Activated naive CD4-positive, alpha-beta T cell treated with anti-CD3 and anti-CD28 coated beads for 36 hours (primary cell): ENCODE data around the gene RSRC1. TPM values are rescaled to one million over a fixed set of nuclear protein-coding genes. Genes with fewer than 3 reads are reported as not detected.
"Not testable (repeated sequence)": the region's sequence is repeated elsewhere in the genome, so short reads cannot be mapped to it uniquely, and the experiment has no call there.

Source experiments
- CTCF ChIA-PET: fragments of 350-600 bp; sonication (Branson Sonifier 250); formaldehyde crosslinking; loops from one replicate; lab custom pipeline; 2021; ENCODE audit warnings: antibody characterized with exemption; lab: Charles Lee
- DNase-seq: peaks from one replicate; pipeline ENCODE4 v3.0.0-alpha.2; 2020
- H3K27ac Mint-ChIP-seq: one replicate; pipeline ENCODE4 v1.8.0; 2021; ENCODE audit warnings: mild to moderate bottlenecking, mixed read lengths
- H3K27me3 Mint-ChIP-seq: one replicate; pipeline ENCODE4 v1.8.0; 2021; ENCODE audit warnings: low read depth, mixed read lengths
- H3K36me3 Mint-ChIP-seq: one replicate; pipeline ENCODE4 v1.8.0; 2021; ENCODE audit warnings: low read depth, mixed read lengths
- H3K4me1 Mint-ChIP-seq: one replicate; pipeline ENCODE4 v1.8.0; 2021; ENCODE audit warnings: low read depth, mixed read lengths
- H3K4me3 Mint-ChIP-seq: one replicate; pipeline ENCODE4 v1.8.0; 2021; ENCODE audit warnings: mild to moderate bottlenecking, moderate library complexity, mixed read lengths
- H3K9me3 Mint-ChIP-seq: one replicate; pipeline ENCODE4 v1.8.0; 2021; ENCODE audit warnings: mixed read lengths
- intact Hi-C: fragments of 100-400 bp; cut with micrococcal nuclease; formaldehyde crosslinking; loops from one replicate; pipeline ENCODE4 v1.15.1; 2023
- total RNA-seq, 2 experiments: library from RNA; stranded (reverse); gene quantifications; one replicate each; pipeline ENCODE4 v1.2.3, GENCODE V29; 2021

Gene RSRC1
- total RNA-seq, 2 experiments from 2014 or later: 48.4 to 50.1 TPM

- Mint-ChIP-seq H3K4me3 (no peak overlapping the region), H3K27me3 (no peaks in the 10 kb centered on the region), H3K36me3 (peaks cover 4% of the 10 kb centered on the region), H3K27ac (no peak overlapping the region), H3K9me3 (no peaks in the 10 kb centered on the region), H3K4me1 (peaks cover 1% of the 10 kb centered on the region)
- intact Hi-C loops: loop anchor here (1.0 to 2.0 kb wide), 4 partner anchors 203 to 695 kb away; partner anchors contain the start of gene RSRC1
- no peak for DNase-seq
- CTCF ChIA-PET: interaction anchor here (0.8 to 1.1 kb wide), 5 partner anchors 9 to 448 kb away, joined by 3 to 6 read pairs (median 3); no protein-coding TSS in a partner anchor
Observed at GRCh38 chr3:158313338-158313927, 203.5 kb downstream of the RSRC1 start.

DNA sequence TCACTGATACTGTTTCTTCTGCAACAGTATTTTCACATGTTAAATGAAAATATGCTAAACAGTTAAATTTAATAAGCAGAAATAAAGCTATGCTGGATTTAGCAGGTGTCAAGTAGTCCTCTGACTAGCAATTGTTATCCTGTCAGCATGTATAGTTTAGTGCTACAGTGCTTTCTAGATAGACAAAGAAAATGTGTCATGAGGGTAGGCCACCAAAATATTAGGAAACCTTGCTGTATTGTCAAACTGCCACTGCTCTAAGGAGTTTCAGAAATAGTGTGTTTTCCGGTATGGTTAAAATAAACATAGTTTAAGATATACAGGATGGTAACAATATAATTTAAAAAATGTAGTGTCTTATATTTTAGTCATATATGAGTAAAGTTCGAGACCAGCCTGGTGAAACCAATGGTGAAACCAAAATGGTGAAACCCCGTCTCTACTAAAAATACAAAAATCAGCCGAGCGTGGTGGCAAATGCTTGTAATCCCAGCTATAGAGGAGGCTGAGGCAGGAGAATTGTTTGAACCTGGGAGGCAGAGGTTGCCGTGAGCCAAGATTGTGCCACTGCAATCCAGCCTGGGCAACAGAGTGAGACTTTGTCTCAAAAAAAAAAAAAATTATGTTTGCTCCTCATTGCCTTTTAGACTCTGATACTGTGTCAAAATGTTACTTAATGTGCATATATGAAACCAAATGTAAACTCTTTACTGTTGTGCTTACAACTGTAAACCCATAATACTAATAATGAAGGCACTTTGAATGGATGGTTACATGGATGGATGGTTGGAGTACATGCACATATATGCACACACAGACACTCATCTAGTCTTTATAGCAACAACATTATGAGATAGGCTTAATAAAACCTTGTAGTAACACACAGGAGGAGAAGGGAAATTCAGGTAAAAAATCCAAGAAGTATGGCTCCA, 204.8 kb downstream of the RSRC1 start:
- H3K4me1 Mint-ChIP-seq: peaks cover 1% of the 10 kb centered on the region
- peaks cover 1% of the 10 kb centered on the region for H3K9me3 Mint-ChIP-seq
- CTCF ChIA-PET: no interaction called here
- DNase-seq: no peak
- H3K4me3 Mint-ChIP-seq: no peak overlapping the region
- H3K36me3 Mint-ChIP-seq: peaks cover 4% of the 10 kb centered on the region
- intact Hi-C loops: no loop called here
- no peaks in the 10 kb centered on the region for H3K27me3 Mint-ChIP-seq
- H3K27ac Mint-ChIP-seq: no peak overlapping the region

- CTCF ChIA-PET, intact Hi-C loops, DNase-seq, H3K27ac Mint-ChIP-seq, H3K4me3 Mint-ChIP-seq, H3K9me3 Mint-ChIP-seq, H3K27me3 Mint-ChIP-seq, H3K4me1 Mint-ChIP-seq: not testable (repeated sequence)
- peaks cover 19% of the 10 kb centered on the region for H3K36me3 Mint-ChIP-seq
Observed at GRCh38 chr3:158329696-158330441, 220.0 kb downstream of the RSRC1 start.

- no peak overlapping the region for H3K4me3 Mint-ChIP-seq
- peaks cover 6% of the 10 kb centered on the region for H3K9me3 Mint-ChIP-seq
- no peak overlapping the region for H3K27ac Mint-ChIP-seq
- no peaks in the 10 kb centered on the region for H3K4me1 Mint-ChIP-seq
- no peak for DNase-seq
- intact Hi-C loops: no loop called here
- CTCF ChIA-PET: no interaction called here
- H3K27me3 Mint-ChIP-seq: no peaks in the 10 kb centered on the region
- peaks cover 20% of the 10 kb centered on the region for H3K36me3 Mint-ChIP-seq
Observed at GRCh38 chr3:158330870-158331269, 221.0 kb downstream of the RSRC1 start.

GRCh38 chr3:158333736-158334135, 223.8 kb downstream of the RSRC1 start:
- CTCF ChIA-PET: no interaction called here
- Mint-ChIP-seq H3K4me1 (no peaks in the 10 kb centered on the region), H3K9me3 (no peaks in the 10 kb centered on the region), H3K4me3 (no peak overlapping the region), H3K27ac (no peak overlapping the region), H3K36me3 (peaks cover 9% of the 10 kb centered on the region), H3K27me3 (no peaks in the 10 kb centered on the region)
- intact Hi-C loops: no loop called here
- DNase-seq: no peak

DNA sequence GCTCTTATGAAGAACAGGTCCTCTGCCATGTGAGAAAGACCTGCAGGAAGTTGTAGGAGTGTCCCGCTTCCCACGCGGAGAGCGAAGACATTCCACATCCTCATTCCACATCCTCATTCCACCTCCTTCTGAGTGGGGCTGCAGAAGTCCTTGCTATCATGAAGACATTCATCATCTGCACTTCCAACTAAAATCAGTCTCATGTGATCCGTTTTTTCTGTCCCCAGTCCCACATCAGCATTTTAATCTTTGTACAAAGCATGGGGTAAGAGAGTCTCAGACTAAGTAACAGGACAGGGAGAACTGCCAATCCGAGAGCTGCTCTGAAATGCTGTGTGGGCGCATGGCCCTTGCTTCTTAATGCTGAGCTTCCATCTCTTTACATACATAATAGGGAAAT, 227.2 kb downstream of the RSRC1 start:
- no peak overlapping the region for H3K4me3 Mint-ChIP-seq
- no peaks in the 10 kb centered on the region for H3K4me1 Mint-ChIP-seq
- CTCF ChIA-PET: no interaction called here
- H3K36me3 Mint-ChIP-seq: peaks cover 26% of the 10 kb centered on the region
- H3K9me3 Mint-ChIP-seq: peaks cover 4% of the 10 kb centered on the region
- H3K27ac Mint-ChIP-seq: no peak overlapping the region
- no peaks in the 10 kb centered on the region for H3K27me3 Mint-ChIP-seq
- intact Hi-C loops: no loop called here
- DNase-seq: no peak

DNA sequence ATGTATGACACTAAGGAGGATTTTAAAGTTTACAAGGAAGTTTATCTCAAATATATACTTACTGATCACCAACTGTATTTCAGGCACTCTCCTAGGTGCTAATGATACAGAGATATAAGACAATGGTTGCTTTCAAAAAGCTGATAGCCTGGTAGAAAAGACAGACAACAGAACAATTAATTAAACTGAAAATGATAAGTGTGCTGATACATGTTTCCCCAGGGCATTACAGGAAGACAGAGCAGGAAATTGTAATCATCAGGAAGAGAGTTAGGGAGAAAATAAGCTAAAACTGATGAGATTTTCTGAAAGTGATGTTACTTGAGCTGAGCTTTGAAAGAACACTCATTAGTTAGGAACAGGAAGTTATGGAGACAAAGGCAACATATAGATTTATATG, 229.7 kb downstream of the RSRC1 start:
- no peak for DNase-seq
- Mint-ChIP-seq H3K9me3 (peaks cover 6% of the 10 kb centered on the region), H3K27me3 (no peaks in the 10 kb centered on the region), H3K4me3 (no peak overlapping the region), H3K36me3 (peaks cover 33% of the 10 kb centered on the region), H3K4me1 (no peaks in the 10 kb centered on the region), H3K27ac (no peak overlapping the region)
- intact Hi-C loops: no loop called here
- CTCF ChIA-PET: interaction anchor here (0.9 kb wide), 1 partner anchor 40 kb away, joined by 3 read pairs; no protein-coding TSS in a partner anchor

- H3K27ac Mint-ChIP-seq, CTCF ChIA-PET, H3K27me3 Mint-ChIP-seq, H3K4me1 Mint-ChIP-seq, intact Hi-C loops, H3K4me3 Mint-ChIP-seq, DNase-seq, H3K9me3 Mint-ChIP-seq: not testable (repeated sequence)
- H3K36me3 Mint-ChIP-seq: peaks cover 28% of the 10 kb centered on the region
Observed at GRCh38 chr3:158340951-158341350, 231.1 kb downstream of the RSRC1 start.

GRCh38 chr3:158347966-158348365, 238.1 kb downstream of the RSRC1 start:
- Mint-ChIP-seq H3K27ac (no peak overlapping the region), H3K4me1 (no peaks in the 10 kb centered on the region), H3K4me3 (no peak overlapping the region), H3K36me3 (peaks cover 12% of the 10 kb centered on the region), H3K27me3 (no peaks in the 10 kb centered on the region), H3K9me3 (peaks cover 2% of the 10 kb centered on the region)
- CTCF ChIA-PET: no interaction called here
- no peak for DNase-seq
- intact Hi-C loops: no loop called here

DNA sequence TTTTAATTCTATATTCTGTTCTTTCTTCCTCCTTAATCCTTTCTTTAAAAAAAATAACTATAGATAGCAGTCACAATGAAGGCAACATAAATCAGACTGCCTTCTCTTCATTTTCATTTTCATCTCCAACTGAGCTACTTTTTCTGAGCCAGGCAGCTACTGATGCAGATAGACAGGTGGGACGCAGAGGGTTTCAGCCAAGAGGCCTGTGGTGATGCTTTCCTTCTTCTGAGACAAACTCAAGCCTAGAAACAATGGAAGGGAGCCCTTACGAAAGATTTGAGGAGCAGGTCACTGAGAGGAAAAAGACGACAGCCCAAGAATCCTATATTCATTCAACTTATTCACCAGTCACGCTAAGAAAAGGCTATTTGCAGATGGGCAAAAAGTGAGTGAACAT, 241.1 kb downstream of the RSRC1 start:
- H3K27me3 Mint-ChIP-seq: no peaks in the 10 kb centered on the region
- no peaks in the 10 kb centered on the region for H3K9me3 Mint-ChIP-seq
- H3K36me3 Mint-ChIP-seq: peaks cover 5% of the 10 kb centered on the region
- CTCF ChIA-PET: no interaction called here
- H3K27ac Mint-ChIP-seq: no peak overlapping the region
- no peaks in the 10 kb centered on the region for H3K4me1 Mint-ChIP-seq
- intact Hi-C loops: no loop called here
- H3K4me3 Mint-ChIP-seq: no peak overlapping the region
- no peak for DNase-seq

- no peak overlapping the region for H3K27ac Mint-ChIP-seq
- intact Hi-C loops: no loop called here
- H3K27me3 Mint-ChIP-seq: no peaks in the 10 kb centered on the region
- no peaks in the 10 kb centered on the region for H3K4me1 Mint-ChIP-seq
- CTCF ChIA-PET: no interaction called here
- no peaks in the 10 kb centered on the region for H3K9me3 Mint-ChIP-seq
- no peak overlapping the region for H3K4me3 Mint-ChIP-seq
- DNase-seq: no peak
- peaks cover 4% of the 10 kb centered on the region for H3K36me3 Mint-ChIP-seq
Observed at GRCh38 chr3:158352551-158352950, 242.7 kb downstream of the RSRC1 start.

- peaks cover 16% of the 10 kb centered on the region for H3K36me3 Mint-ChIP-seq
- DNase-seq: no peak
- CTCF ChIA-PET: no interaction called here
- no peak overlapping the region for H3K4me3 Mint-ChIP-seq
- intact Hi-C loops: no loop called here
- no peaks in the 10 kb centered on the region for H3K4me1 Mint-ChIP-seq
- peaks cover 5% of the 10 kb centered on the region for H3K9me3 Mint-ChIP-seq
- H3K27me3 Mint-ChIP-seq: no peaks in the 10 kb centered on the region
- H3K27ac Mint-ChIP-seq: no peak overlapping the region
Observed at GRCh38 chr3:158354713-158355112, 244.8 kb downstream of the RSRC1 start.
